Measurements from ENCODE around the gene USP11. TPM values are rescaled to one million over a fixed set of nuclear protein-coding genes. Genes with fewer than 3 reads are reported as not detected.

The USP11 gene
- total RNA-seq, 1 experiment from 2014 or later, result 61.2 TPM

DNA sequence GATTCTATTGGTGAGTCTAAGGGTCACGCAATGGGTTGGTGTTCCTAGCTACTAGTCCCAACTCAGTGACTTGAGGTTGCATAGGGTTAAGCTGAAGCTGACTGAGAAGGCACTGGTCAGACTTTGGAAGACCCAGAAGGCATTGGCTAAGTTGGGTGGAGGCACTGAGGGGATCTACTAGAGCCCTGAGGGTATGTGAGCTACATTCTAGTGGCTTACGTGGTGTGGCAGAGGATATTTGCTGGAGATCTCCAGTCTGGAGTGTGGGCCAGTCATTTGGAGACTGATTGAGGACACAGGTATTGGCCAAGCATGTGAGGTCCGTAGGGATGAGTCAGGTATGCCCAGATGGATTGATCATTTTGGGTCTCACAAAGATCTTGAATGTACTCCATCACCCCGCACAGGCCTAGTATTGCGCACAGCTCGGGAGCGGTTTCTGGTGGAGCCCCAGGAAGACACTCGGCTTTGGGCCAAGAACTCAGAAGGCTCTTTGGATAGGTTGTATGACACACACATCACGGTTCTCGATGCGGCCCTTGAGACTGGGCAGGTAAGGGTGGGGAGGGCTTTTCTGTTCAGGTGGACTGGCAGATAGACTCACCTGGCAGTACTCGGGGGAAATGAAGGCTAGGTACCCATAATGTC lies 7.2 kb downstream of the USP11 start:
- no peak overlapping the region for H3K27ac Mint-ChIP-seq (ENCODE audit: unreplicated experiment)
- TF ChIP-seq, protein P1, sequence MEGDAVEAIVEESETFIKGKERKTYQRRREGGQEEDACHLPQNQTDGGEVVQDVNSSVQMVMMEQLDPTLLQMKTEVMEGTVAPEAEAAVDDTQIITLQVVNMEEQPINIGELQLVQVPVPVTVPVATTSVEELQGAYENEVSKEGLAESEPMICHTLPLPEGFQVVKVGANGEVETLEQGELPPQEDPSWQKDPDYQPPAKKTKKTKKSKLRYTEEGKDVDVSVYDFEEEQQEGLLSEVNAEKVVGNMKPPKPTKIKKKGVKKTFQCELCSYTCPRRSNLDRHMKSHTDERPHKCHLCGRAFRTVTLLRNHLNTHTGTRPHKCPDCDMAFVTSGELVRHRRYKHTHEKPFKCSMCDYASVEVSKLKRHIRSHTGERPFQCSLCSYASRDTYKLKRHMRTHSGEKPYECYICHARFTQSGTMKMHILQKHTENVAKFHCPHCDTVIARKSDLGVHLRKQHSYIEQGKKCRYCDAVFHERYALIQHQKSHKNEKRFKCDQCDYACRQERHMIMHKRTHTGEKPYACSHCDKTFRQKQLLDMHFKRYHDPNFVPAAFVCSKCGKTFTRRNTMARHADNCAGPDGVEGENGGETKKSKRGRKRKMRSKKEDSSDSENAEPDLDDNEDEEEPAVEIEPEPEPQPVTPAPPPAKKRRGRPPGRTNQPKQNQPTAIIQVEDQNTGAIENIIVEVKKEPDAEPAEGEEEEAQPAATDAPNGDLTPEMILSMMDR (IDR thresholded peaks at IDR 0.05; ENCODE audit: insufficient read depth in 1 of 2, low read depth in 1 of 2, low read length in 1 of 2, severe bottlenecking in 1 of 2, unreplicated experiment in 1 of 2), result no peak
- H3K36me3 ChIP-seq (ENCODE audit: control insufficient read depth, insufficient read depth, low read length), result no peaks in the 10 kb centered on the region; the same call in 1 of the 2 replicates
- no peak overlapping the region for H3K4me3 ChIP-seq (ENCODE audit: low read depth, low read length)
- H3K27me3 ChIP-seq (replicated peaks; ENCODE audit: control insufficient read depth, insufficient read depth, low read length), result no peaks in the 10 kb centered on the region
- H3K4me3 Mint-ChIP-seq (ENCODE audit: unreplicated experiment), result no peak overlapping the region
- no peaks in the 10 kb centered on the region for H3K9me3 ChIP-seq
- BruUV-seq (replicated peaks), result no TSS peak
- H3K9me3 Mint-ChIP-seq (ENCODE audit: unreplicated experiment), result no peaks in the 10 kb centered on the region
- intact Hi-C loops (cut with micrococcal nuclease; ENCODE audit: unreplicated experiment), result no loop called here
- DNase-seq, result no peak
- ChIA-PET POLR2A (no interaction called here), CTCF (no interaction called here)
- H3K27me3 Mint-ChIP-seq (ENCODE audit: insufficient read depth, unreplicated experiment), result no peaks in the 10 kb centered on the region
- H3K4me1 ChIP-seq, result no peaks in the 10 kb centered on the region
- peaks cover 13% of the 10 kb centered on the region for H3K36me3 Mint-ChIP-seq (ENCODE audit: insufficient read depth, unreplicated experiment)
- peaks cover 7% of the 10 kb centered on the region for H3K4me1 Mint-ChIP-seq (ENCODE audit: low read depth, unreplicated experiment)

DNA sequence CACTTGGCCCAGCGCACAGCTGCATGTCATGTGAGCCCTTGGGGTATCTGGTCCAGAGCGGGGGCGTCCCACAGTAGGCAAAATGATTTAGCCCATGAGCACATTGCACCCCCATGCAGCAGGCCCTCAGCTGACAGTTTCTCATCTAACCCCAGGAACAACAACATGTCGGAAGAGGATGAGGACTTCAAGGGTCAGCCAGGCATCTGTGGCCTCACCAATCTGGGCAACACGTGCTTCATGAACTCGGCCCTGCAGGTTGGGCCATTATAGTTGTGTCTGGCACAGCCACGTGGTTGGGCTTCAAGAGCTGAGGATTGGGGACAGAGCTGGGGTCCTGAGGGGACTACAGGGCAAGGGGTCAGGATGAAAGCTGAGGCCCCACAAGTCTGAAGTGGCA lies 7.8 kb downstream of the USP11 start:
- Histone ChIP-seq H3K27me3 (replicated peaks; ENCODE audit: control insufficient read depth, insufficient read depth, low read length) (no peaks in the 10 kb centered on the region), H3K36me3 (ENCODE audit: control insufficient read depth, insufficient read depth, low read length) (no peaks in the 10 kb centered on the region; the same call in 1 of the 2 replicates), H3K4me3 (ENCODE audit: low read depth, low read length) (no peak overlapping the region), H3K4me1 (no peaks in the 10 kb centered on the region), H3K9me3 (no peaks in the 10 kb centered on the region)
- Mint-ChIP-seq H3K36me3 (ENCODE audit: insufficient read depth, unreplicated experiment) (peaks cover 14% of the 10 kb centered on the region), H3K27ac (ENCODE audit: unreplicated experiment) (no peak overlapping the region), H3K4me3 (ENCODE audit: unreplicated experiment) (no peak overlapping the region), H3K4me1 (ENCODE audit: low read depth, unreplicated experiment) (peaks cover 2% of the 10 kb centered on the region), H3K27me3 (ENCODE audit: insufficient read depth, unreplicated experiment) (no peaks in the 10 kb centered on the region), H3K9me3 (ENCODE audit: unreplicated experiment) (no peaks in the 10 kb centered on the region)
- TF ChIP-seq, protein P1 (IDR thresholded peaks at IDR 0.05; ENCODE audit: insufficient read depth in 1 of 2, low read depth in 1 of 2, low read length in 1 of 2, severe bottlenecking in 1 of 2, unreplicated experiment in 1 of 2), result no peak
- ChIA-PET CTCF (no interaction called here), POLR2A (no interaction called here)
- DNase-seq, result no peak
- intact Hi-C loops (cut with micrococcal nuclease; ENCODE audit: unreplicated experiment), result no loop called here
- BruUV-seq (replicated peaks), result no TSS peak

DNA sequence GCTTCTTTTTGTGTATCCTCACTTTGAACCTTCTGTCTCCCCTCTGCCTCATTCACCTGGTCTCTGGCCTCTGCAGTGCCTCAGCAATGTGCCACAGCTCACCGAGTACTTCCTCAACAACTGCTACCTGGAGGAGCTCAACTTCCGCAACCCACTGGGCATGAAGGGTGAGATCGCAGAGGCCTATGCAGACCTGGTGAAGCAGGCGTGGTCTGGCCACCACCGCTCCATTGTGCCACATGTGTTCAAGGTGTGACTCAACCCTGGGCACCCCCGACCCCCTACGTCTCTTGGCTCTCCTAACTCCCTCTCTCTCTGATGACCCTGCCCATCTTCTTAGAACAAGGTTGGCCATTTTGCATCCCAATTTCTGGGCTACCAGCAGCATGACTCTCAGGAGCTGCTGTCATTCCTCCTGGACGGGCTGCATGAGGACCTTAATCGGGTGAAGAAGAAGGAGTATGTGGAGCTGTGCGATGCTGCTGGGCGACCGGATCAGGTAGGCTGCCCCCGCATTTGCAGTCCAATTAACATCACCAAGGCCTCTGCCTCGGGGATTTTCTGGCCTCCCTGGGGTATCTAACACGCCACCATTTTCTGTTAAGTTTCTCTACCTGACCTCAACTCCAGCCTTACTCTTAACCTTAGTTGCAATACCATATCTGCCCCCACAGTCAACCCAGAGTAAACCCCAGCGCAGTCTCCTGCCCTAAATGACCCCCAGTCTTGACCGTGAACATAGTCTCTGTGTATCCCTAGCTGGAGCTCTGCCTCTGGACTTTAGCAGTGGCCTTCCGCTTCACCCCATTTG lies 8.6 kb downstream of the USP11 start:
- no TSS peak for BruUV-seq (replicated peaks)
- no peak overlapping the region for H3K27ac Mint-ChIP-seq (ENCODE audit: unreplicated experiment)
- ChIA-PET POLR2A (no interaction called here), CTCF (no interaction called here)
- H3K9me3 Mint-ChIP-seq (ENCODE audit: unreplicated experiment), result no peaks in the 10 kb centered on the region
- no peaks in the 10 kb centered on the region for H3K9me3 ChIP-seq
- intact Hi-C loops (cut with micrococcal nuclease; ENCODE audit: unreplicated experiment), result no loop called here
- H3K4me3 Mint-ChIP-seq (ENCODE audit: unreplicated experiment), result no peak overlapping the region
- H3K4me1 ChIP-seq, result no peaks in the 10 kb centered on the region
- no peaks in the 10 kb centered on the region; the same call in 1 of the 2 replicates for H3K36me3 ChIP-seq (ENCODE audit: control insufficient read depth, insufficient read depth, low read length)
- no peaks in the 10 kb centered on the region for H3K27me3 Mint-ChIP-seq (ENCODE audit: insufficient read depth, unreplicated experiment)
- H3K27me3 ChIP-seq (replicated peaks; ENCODE audit: control insufficient read depth, insufficient read depth, low read length), result no peaks in the 10 kb centered on the region
- H3K4me1 Mint-ChIP-seq (ENCODE audit: low read depth, unreplicated experiment), result no peaks in the 10 kb centered on the region
- TF ChIP-seq, protein P1 (IDR thresholded peaks at IDR 0.05; ENCODE audit: insufficient read depth in 1 of 2, low read depth in 1 of 2, low read length in 1 of 2, severe bottlenecking in 1 of 2, unreplicated experiment in 1 of 2), result no peak
- no peak overlapping the region for H3K4me3 ChIP-seq (ENCODE audit: low read depth, low read length)
- no peak for DNase-seq
- peaks cover 22% of the 10 kb centered on the region for H3K36me3 Mint-ChIP-seq (ENCODE audit: insufficient read depth, unreplicated experiment)

Measured in Caco-2 (cell line).